ENCODE results near the gene KCP.

Gene KCP

GRCh38 chr7:128889121-128889520 lies 21.4 kb downstream of the KCP start:
- no peak for DNase-seq
- 83% methylated on average over 7 of the region's 8 CpGs for WGBS (ENCODE audit: insufficient coverage)
- ChIA-PET POLR2A (no interaction called here), CTCF (no interaction called here)
- Histone ChIP-seq H3K9me3 (ENCODE audit: control extremely low read depth in 1 of 5, control insufficient read depth in 4 of 5, insufficient read depth in 2 of 5, low read depth in 1 of 5, low read length in 4 of 5) (no peaks in the 10 kb centered on the region), H3K27me3 (replicated peaks in 2 of 5; ENCODE audit: control insufficient read depth in 4 of 5, insufficient read depth in 5 of 5, low read length in 4 of 5) (peaks cover 0 to 36% (median 10%) of the 10 kb centered on the region in 5 experiments), H3K27ac (ENCODE audit: insufficient read depth in 1 of 2, low read depth in 1 of 2, low read length in 2 of 2, poor library complexity in 1 of 2, severe bottlenecking in 2 of 2) (no peak overlapping the region), H3K4me1 (ENCODE audit: control extremely low read depth in 1 of 4, control insufficient read depth in 4 of 4, insufficient read depth in 4 of 4, low read length in 3 of 4) (peaks cover 0 to 12% (median 10%) of the 10 kb centered on the region in 4 experiments), H3K4me3 (ENCODE audit: control insufficient read depth in 1 of 7, extremely low read depth in 1 of 7, insufficient read depth in 4 of 7, low read depth in 2 of 7, low read length in 6 of 7) (no peak overlapping the region), H3K36me3 (ENCODE audit: control insufficient read depth in 4 of 4, insufficient read depth in 4 of 4, low read length in 3 of 4) (no peaks in the 10 kb centered on the region)

GRCh38 chr7:128888756-128889095 lies 21.8 kb downstream of the KCP start:
- Histone ChIP-seq H3K36me3 (ENCODE audit: control insufficient read depth in 4 of 4, insufficient read depth in 4 of 4, low read length in 3 of 4) (no peaks in the 10 kb centered on the region), H3K4me3 (ENCODE audit: control insufficient read depth in 1 of 7, extremely low read depth in 1 of 7, insufficient read depth in 4 of 7, low read depth in 2 of 7, low read length in 6 of 7) (no peak overlapping the region), H3K9me3 (ENCODE audit: control extremely low read depth in 1 of 5, control insufficient read depth in 4 of 5, insufficient read depth in 2 of 5, low read depth in 1 of 5, low read length in 4 of 5) (no peaks in the 10 kb centered on the region), H3K27ac (ENCODE audit: insufficient read depth in 1 of 2, low read depth in 1 of 2, low read length in 2 of 2, poor library complexity in 1 of 2, severe bottlenecking in 2 of 2) (no peak overlapping the region), H3K27me3 (replicated peaks in 2 of 5; ENCODE audit: control insufficient read depth in 4 of 5, insufficient read depth in 5 of 5, low read length in 4 of 5) (peaks cover 0 to 36% (median 10%) of the 10 kb centered on the region in 5 experiments), H3K4me1 (ENCODE audit: control extremely low read depth in 1 of 4, control insufficient read depth in 4 of 4, insufficient read depth in 4 of 4, low read length in 3 of 4) (peaks cover 0 to 12% (median 10%) of the 10 kb centered on the region in 4 experiments)
- POLR2A ChIA-PET = no interaction called here
- CTCF ChIA-PET = no interaction called here
- DNase-seq = no peak
- WGBS (ENCODE audit: insufficient coverage) = 95% methylated on average over 5 of the region's 11 CpGs

GRCh38 chr7:128888039-128888755 lies 22.3 kb downstream of the KCP start:
- CTCF ChIA-PET = no interaction called here
- no peak for DNase-seq
- H3K27ac ChIP-seq (ENCODE audit: insufficient read depth in 1 of 2, low read depth in 1 of 2, low read length in 2 of 2, poor library complexity in 1 of 2, severe bottlenecking in 2 of 2) = no peak overlapping the region
- H3K27me3 ChIP-seq (replicated peaks in 2 of 5; ENCODE audit: control insufficient read depth in 4 of 5, insufficient read depth in 5 of 5, low read length in 4 of 5) = peaks cover 0 to 36% (median 10%) of the 10 kb centered on the region in 5 experiments
- POLR2A ChIA-PET = no interaction called here
- H3K9me3 ChIP-seq (ENCODE audit: control extremely low read depth in 1 of 5, control insufficient read depth in 4 of 5, insufficient read depth in 2 of 5, low read depth in 1 of 5, low read length in 4 of 5) = no peaks in the 10 kb centered on the region
- no peak overlapping the region for H3K4me3 ChIP-seq (ENCODE audit: control insufficient read depth in 1 of 7, extremely low read depth in 1 of 7, insufficient read depth in 4 of 7, low read depth in 2 of 7, low read length in 6 of 7)
- WGBS (ENCODE audit: insufficient coverage) = 94% methylated on average over 4 of the region's 7 CpGs
- peaks cover 0 to 12% (median 10%) of the 10 kb centered on the region in 4 experiments for H3K4me1 ChIP-seq (ENCODE audit: control extremely low read depth in 1 of 4, control insufficient read depth in 4 of 4, insufficient read depth in 4 of 4, low read length in 3 of 4)
- H3K36me3 ChIP-seq (ENCODE audit: control insufficient read depth in 4 of 4, insufficient read depth in 4 of 4, low read length in 3 of 4) = no peaks in the 10 kb centered on the region

GRCh38 chr7:128887169-128888038 lies 23.1 kb downstream of the KCP start:
- H3K27me3 ChIP-seq (replicated peaks in 2 of 5; ENCODE audit: control insufficient read depth in 4 of 5, insufficient read depth in 5 of 5, low read length in 4 of 5) = peaks cover 0 to 36% (median 10%) of the 10 kb centered on the region in 5 experiments
- H3K27ac ChIP-seq (ENCODE audit: insufficient read depth in 1 of 2, low read depth in 1 of 2, low read length in 2 of 2, poor library complexity in 1 of 2, severe bottlenecking in 2 of 2) = no peak overlapping the region
- H3K4me1 ChIP-seq (ENCODE audit: control extremely low read depth in 1 of 4, control insufficient read depth in 4 of 4, insufficient read depth in 4 of 4, low read length in 3 of 4) = peaks cover 0 to 12% (median 10%) of the 10 kb centered on the region in 4 experiments
- no peaks in the 10 kb centered on the region for H3K36me3 ChIP-seq (ENCODE audit: control insufficient read depth in 4 of 4, insufficient read depth in 4 of 4, low read length in 3 of 4)
- CTCF ChIA-PET = interaction anchor here (1.1 to 9.8 kb wide), 3 partner anchors 15 to 46 kb away, joined by 3 to 123 read pairs (median 4); partner anchors contain the start of gene ATP6V1F
- DNase-seq = no peak
- POLR2A ChIA-PET = no interaction called here
- H3K4me3 ChIP-seq (ENCODE audit: control insufficient read depth in 1 of 7, extremely low read depth in 1 of 7, insufficient read depth in 4 of 7, low read depth in 2 of 7, low read length in 6 of 7) = no peak overlapping the region
- H3K9me3 ChIP-seq (ENCODE audit: control extremely low read depth in 1 of 5, control insufficient read depth in 4 of 5, insufficient read depth in 2 of 5, low read depth in 1 of 5, low read length in 4 of 5) = no peaks in the 10 kb centered on the region
- 91% methylated on average over 7 of the region's 7 CpGs for WGBS (ENCODE audit: insufficient coverage)

GRCh38 chr7:128886391-128887168 lies 23.9 kb downstream of the KCP start:
- Histone ChIP-seq H3K4me1 (ENCODE audit: control extremely low read depth in 1 of 4, control insufficient read depth in 4 of 4, insufficient read depth in 4 of 4, low read length in 3 of 4) (peaks cover 0 to 12% (median 10%) of the 10 kb centered on the region in 4 experiments), H3K27me3 (replicated peaks in 2 of 5; ENCODE audit: control insufficient read depth in 4 of 5, insufficient read depth in 5 of 5, low read length in 4 of 5) (peaks cover 0 to 32% (median 8%) of the 10 kb centered on the region in 5 experiments), H3K4me3 (ENCODE audit: control insufficient read depth in 1 of 7, extremely low read depth in 1 of 7, insufficient read depth in 4 of 7, low read depth in 2 of 7, low read length in 6 of 7) (no peak overlapping the region), H3K36me3 (ENCODE audit: control insufficient read depth in 4 of 4, insufficient read depth in 4 of 4, low read length in 3 of 4) (no peaks in the 10 kb centered on the region), H3K27ac (ENCODE audit: insufficient read depth in 1 of 2, low read depth in 1 of 2, low read length in 2 of 2, poor library complexity in 1 of 2, severe bottlenecking in 2 of 2) (no peak overlapping the region), H3K9me3 (ENCODE audit: control extremely low read depth in 1 of 5, control insufficient read depth in 4 of 5, insufficient read depth in 2 of 5, low read depth in 1 of 5, low read length in 4 of 5) (no peaks in the 10 kb centered on the region)
- ChIA-PET POLR2A (no interaction called here), CTCF (interaction anchor here (0.8 to 9.8 kb wide), 10 partner anchors 14 to 233 kb away, joined by 3 to 123 read pairs (median 4); partner anchors contain the start of gene ATP6V1F)
- 86% methylated on average over 8 of the region's 14 CpGs for WGBS (ENCODE audit: insufficient coverage)
- no peak for DNase-seq

- Histone ChIP-seq H3K9me3 (ENCODE audit: control extremely low read depth in 1 of 5, control insufficient read depth in 4 of 5, insufficient read depth in 2 of 5, low read depth in 1 of 5, low read length in 4 of 5) (no peaks in the 10 kb centered on the region), H3K27ac (ENCODE audit: insufficient read depth in 1 of 2, low read depth in 1 of 2, low read length in 2 of 2, poor library complexity in 1 of 2, severe bottlenecking in 2 of 2) (no peak overlapping the region), H3K4me1 (ENCODE audit: control extremely low read depth in 1 of 4, control insufficient read depth in 4 of 4, insufficient read depth in 4 of 4, low read length in 3 of 4) (peaks cover 0 to 5% (median 4%) of the 10 kb centered on the region in 4 experiments), H3K36me3 (ENCODE audit: control insufficient read depth in 4 of 4, insufficient read depth in 4 of 4, low read length in 3 of 4) (no peaks in the 10 kb centered on the region), H3K27me3 (replicated peaks in 2 of 5; ENCODE audit: control insufficient read depth in 4 of 5, insufficient read depth in 5 of 5, low read length in 4 of 5) (peaks cover 0 to 22% (median 8%) of the 10 kb centered on the region in 5 experiments), H3K4me3 (ENCODE audit: control insufficient read depth in 1 of 7, extremely low read depth in 1 of 7, insufficient read depth in 4 of 7, low read depth in 2 of 7, low read length in 6 of 7) (no peak overlapping the region)
- DNase-seq = no peak
- POLR2A ChIA-PET = no interaction called here
- WGBS (ENCODE audit: insufficient coverage) = 99% methylated on average over 7 of the region's 10 CpGs
- CTCF ChIA-PET = interaction anchor here (0.8 to 9.8 kb wide), 12 partner anchors 12 to 234 kb away, joined by 3 to 123 read pairs (median 4); partner anchors contain the start of gene ATP6V1F
These were observed 24.9 kb downstream of the KCP start for GRCh38 chr7:128885370-128886187.
